SK-N-DZ (cell line): ENCODE measurements around the gene CCDC197.
A peak's percentile ranks its signal among the peaks of the same experiment; 100 is the strongest.

Source experiments
- DNase-seq: peaks from one replicate; pipeline ENCODE4 v3.0.0-alpha.2; 2015; ENCODE audit warnings: low spot score

CCDC197 gene

GRCh38 chr14:93960774-93961438, 36.2 kb upstream of the CCDC197 start:
- no peak for DNase-seq

GRCh38 chr14:93961620-93962019, 35.5 kb upstream of the CCDC197 start:
- DNase-seq = no peak

- DNase-seq = no peak
These were observed 34.1 kb upstream of the CCDC197 start for GRCh38 chr14:93962701-93963601.

GRCh38 chr14:93963692-93964091, 33.4 kb upstream of the CCDC197 start:
- DNase-seq = no peak

DNA sequence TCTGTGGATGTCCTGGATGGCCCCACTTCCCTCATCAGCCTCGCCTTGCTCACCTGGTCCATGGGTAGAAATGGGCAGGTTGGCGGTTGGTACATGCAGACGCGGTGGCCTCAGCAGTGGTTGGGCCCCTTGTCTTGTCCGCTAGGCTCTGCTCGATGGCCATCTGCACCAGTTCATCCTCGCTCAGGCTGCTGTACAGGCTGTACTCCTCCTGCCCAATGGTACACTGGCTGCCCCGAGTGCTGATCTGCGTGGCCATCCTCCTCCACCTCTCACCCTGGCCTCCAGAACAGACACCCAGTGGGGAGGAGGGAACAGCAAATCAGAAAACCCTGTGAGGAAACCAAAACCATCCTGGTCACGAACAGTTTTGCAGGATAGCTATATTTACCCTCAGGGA, 32.8 kb upstream of the CCDC197 start:
- no peak for DNase-seq

- no peak for DNase-seq
These were observed 32.2 kb upstream of the CCDC197 start for GRCh38 chr14:93964820-93965286.

- no peak for DNase-seq
These were observed 31.7 kb upstream of the CCDC197 start for GRCh38 chr14:93965287-93965821.

DNA sequence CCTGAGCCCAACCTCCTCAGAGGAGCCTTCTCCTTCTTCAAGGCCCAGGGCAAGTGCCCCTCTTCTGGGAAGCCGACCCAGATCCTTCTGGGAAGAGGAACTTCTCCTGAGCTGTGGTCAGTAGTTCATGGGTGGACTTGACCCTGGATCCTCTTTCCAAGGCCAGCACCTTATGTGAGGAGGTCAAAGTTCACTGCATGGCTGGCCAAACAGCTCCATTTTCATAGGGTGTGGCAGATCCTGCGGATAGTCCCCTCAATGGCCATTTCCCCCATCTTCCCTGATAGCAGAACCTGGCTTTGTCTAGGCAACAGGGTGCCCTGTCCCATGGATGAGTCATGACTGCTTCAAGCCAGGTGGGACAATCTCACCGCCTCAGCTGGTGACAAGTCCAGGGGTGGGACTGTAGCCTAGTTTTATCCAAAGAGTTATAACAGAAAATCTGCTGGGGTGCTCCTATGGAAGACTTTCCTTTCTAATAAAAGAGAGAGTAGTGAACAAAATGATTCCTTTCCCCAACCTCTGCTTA, 31.1 kb upstream of the CCDC197 start:
- no peak for DNase-seq

GRCh38 chr14:93967637-93968250, 29.4 kb upstream of the CCDC197 start:
- DNase-seq = no peak

DNA sequence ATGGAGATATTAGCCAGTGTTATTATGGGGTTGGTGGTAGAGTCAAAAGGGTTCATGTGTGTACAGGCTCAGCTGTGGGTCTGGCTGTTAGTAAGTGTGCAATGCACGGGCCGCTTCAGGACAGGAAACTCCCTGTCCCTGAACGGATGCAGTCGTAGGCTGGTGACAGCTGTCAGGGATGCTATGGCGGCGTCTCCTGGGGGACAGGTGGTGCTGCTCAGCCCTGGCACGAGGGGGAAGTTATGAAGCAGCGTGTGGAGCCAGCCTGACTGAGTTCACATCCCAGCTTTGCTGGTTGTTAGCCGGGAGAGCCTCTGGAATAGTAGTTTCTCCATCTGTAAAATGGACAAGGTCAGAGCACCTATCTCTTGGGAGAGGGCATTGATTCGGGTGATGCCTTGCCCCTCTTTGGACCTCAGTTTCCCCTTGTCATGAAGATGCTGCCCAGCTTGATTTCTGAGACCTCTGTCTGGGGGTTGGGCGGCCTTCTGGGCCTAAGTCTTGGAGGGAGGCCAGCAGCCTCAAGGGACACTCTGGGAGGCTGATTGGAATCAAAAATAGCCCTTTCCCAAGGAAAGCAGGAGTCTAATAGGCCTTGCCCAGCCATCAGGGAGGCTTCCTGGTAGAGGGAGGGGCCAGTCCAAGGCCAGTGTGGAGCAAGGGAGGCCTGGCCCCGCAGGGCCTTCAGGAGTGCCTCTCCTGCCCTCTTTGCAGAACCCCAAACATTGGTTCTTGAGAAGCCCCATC, 27.8 kb upstream of the CCDC197 start:
- DNase-seq = no peak

DNA sequence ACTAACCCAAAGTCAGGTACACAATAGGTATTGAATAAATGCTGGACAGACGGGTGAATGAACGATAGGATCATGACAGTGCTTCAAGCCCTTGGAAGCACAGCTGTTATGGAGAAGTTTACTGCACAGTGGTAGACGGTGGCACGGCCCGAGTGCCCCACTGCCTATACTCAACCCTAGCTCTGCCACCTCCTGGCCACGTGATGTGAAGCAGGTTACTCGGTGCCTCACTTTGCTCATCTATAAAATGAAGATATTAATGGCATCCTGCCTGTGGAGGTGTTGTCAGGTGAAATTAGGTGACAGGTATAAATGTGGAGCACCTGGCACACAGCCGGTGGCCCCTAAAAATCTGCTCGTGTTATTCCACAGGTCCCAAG, 26.5 kb upstream of the CCDC197 start:
- no peak for DNase-seq

DNA sequence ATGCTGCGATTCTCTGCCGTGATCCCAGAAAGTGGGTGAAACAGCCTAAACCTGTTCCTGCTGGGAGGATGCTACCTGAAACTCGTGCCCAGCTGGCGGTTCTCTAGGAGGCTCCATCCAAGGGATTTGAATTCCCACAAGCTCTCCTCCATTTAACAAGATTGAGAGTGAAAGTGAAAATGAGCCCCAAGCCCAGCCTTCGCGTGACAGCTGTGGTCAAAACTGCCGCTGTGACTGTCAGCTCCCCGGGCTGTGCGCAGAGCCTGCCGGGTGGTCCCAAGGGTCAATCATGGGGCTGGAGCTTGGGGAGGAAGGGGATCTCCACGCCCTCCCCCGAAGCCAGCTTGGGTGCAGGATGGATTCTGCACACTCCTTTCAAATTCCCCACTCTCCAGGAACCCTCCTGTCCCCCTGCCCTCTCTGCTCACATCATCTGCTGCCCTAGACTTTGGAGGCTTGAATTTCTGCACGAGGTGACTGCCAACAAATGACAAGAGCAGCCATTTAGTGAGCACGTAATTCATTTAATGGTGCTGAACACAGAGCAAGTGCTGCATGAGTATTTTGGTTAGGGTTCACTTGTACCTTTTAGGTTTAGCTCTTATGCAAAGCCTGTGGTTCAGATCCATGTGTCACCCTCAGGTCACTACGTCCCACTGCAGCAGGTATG, 26.0 kb upstream of the CCDC197 start:
- no peak for DNase-seq

DNA sequence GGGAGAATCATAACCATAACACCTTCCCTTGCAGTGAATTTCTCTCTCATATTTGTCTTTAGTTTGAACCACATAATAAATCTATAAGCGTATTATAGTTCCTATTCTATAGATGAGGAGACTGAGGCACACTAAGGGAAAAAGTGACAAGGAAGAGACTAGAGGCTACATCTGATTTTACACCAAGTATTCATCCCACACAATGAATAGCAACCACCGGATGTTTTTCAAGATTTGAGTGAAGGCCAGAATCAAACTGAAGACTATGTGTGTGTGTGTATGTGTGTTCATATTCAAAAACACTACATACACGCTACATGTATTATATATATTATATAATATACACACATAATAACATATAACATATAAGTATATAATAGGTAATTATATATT, 25.5 kb upstream of the CCDC197 start:
- DNase-seq = no peak

DNA sequence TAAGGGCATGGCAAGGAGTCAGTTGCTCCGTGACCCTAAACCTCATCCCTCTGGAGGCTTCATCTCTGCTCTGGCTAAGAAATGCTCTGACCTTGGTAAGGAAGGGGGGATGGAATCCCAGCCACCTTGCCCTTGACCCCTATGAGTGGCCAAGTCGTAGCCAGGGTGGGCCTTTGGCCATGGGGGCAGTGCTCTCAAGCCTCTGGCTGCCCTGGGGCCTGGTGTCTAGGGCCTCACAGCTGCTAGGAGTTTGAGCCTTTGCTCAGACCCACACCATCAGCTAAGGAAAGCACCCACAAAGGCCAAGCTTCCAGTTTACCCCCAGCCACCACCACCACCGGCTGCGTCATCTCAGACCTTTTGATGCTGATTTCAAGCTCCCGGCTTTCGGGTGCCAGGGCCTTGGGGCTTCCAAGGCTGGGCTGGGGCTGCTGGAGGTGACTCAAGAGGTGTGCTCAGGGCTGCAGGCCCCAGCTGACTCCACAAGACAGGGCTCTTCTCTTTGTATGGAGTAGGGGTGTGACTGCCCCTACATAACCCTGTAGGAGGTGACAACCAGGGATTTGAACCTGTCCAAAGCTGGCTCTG, 24.4 kb upstream of the CCDC197 start:
- no peak for DNase-seq

- DNase-seq = no peak
These were observed 23.5 kb upstream of the CCDC197 start for GRCh38 chr14:93973607-93974006.

DNA sequence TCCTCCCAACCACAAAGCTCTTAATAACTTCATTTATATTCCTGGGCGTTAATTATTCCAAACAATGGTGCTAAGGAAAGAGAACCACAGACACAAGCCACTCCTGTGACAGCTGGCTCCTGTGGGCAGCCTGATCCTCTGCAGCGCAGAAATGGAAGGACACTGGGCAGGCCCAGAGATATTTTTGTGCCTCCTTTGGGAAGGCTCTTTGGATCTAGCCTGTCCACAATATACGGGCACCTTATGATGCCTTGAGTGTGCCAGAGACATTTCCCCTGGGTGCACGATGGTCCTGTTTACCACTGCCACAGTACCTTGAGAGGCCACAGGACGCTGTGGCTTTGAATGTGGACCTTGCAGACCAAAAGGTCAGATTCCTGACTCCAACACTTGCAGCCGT, 22.8 kb upstream of the CCDC197 start:
- no peak for DNase-seq

- no peak for DNase-seq
These were observed 22.3 kb upstream of the CCDC197 start for GRCh38 chr14:93974833-93975232.

DNA sequence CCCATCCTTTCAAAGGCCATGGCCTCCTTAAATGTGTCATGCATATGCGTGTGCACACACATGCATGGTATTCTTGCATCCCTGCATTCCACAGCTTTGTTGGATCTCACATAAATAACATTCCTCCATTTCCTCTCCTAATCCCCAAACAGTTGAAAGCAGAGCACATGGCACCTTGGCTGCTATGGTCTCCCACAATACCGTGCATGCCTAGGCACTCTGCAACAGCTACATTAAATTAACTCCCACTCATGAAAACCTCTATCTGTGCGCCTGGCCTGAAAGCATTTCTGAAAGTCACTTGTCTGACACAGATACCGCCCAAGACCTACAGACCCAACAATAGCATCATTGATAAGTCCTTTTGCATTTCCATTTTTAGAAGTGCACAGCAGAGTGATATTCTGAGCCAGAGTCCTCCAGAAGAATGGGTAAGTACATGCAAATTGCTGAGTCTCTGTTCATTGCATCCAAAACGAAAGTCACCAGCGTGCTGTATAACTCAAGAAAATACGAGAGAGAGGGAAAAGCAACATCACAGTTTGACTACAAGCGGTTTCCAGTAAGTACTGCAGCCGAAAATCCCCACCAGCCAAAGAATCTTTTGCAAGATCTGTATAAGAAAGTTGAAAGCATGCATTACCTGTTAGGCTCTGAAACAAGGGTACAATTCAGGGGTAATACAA, 21.2 kb upstream of the CCDC197 start:
- DNase-seq = no peak

DNA sequence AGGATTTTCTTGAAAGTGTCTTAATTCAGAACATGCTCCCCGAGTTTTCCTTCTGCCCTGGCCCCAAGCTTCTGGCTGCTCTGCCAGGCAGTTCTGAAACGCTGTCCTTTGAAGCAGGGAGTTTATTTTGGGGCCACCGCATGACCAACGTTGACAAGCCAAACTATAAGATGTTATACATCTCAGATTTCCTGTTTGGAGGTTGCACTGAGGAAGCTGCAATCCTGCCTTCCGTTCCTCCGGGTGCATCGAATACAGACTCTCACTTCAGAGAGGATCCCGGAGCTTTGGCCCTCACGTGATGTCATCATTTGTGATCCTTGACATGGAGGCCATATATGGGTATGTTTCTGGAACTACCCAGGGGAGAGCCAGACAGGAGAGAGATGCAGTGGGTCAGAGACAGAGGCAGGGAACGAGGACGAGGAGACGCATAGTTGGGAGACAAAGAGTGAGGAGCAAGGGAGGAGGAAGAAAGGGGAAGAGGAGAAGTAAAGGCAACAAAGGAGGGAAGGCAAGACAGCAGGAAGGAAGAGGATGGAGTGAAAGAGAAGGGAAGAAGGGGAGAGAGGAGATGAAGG, 20.5 kb upstream of the CCDC197 start, which contains the start of gene ASB2:
Gene ASB2, minus strand, starts transcription at position 94 of the 581 bp plus-strand sequence. CDS start 12,031 bp downstream, outside the sequence.
- DNase-seq = peak; percentile 32
